GM19372 (cell line): ENCODE measurements around the gene PPA1.
"Not testable (repeated sequence)": the region's sequence is repeated elsewhere in the genome, so short reads cannot be mapped to it uniquely, and the experiment has no call there.

Experiments
- ATAC-seq: cut with Tn5 transposase; IDR thresholded peaks from one replicate; pipeline ENCODE4 v1.9.1; 2021; ENCODE audit warnings: mild to moderate bottlenecking, low read depth, moderate library complexity; ENCODE audit not compliant: unreplicated experiment

Gene PPA1

DNA sequence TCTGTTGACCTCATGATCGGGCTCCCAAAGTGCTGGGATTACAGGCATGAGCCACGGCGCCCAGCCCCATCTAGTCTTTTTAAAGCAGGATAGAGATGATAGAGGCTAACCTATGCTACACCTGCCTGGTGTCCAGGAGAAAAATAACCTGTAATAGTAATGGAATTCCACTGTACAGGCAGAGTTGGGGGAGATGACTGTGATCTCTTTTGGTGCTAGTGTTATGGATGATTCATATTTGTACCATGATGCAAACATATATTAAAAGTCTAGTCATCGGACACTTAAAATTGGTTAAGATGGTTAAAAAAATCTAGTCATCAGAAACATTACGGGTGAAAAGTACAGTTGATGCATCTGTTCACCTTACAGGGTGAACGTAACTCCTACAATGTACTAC, 56.8 kb downstream of the PPA1 start:
- no peak for ATAC-seq

DNA sequence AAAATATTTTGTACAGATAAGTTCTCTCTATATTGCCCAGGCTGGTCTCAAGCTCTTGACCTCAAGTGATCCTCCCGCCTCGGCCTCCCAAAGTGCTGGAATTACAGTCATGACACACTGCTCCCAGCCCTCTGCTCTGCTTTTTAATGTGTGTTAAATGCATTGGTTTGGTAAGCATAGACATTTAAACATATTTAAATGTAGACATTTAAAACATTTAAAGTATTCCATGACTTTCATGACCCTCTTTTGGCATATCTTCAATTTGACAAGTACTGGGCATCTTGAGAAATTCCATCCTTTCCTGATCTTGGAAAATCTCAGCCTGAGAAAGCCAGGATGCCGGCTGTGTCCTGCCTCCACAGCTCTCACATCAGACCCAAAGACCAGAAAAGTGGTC, 57.7 kb downstream of the PPA1 start:
- no peak for ATAC-seq

DNA sequence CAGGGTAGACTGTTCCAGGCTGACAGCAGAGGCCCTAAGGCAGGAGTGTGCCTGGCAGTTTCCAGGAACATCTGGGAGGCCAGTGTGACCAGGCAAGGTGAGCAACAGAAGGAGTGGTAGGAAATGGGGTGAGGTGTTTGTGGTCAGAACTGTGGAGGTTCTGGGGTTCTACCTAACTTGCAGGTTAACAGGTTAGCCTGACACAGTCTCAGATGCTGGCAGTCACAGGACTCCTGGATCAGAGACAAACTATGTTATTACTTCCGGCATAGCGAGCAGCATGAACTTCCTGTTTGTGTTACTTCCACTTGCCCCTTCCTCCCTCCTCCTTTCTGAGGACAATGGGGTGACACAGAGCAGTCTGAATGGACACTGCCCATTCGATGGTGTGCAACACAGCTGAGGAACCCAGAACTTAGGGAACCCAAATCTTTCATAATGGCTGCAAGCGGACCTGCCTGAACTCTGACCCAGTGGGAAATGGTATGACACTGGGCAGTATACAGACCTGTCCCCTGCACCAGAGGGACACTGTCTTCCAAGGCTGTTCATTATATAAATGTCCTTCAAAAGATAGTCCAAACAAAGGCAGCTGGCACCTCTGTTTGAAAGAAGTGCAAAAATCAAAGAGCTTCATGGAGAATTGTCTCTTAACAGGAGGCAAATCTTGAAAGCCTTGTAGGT, 59.0 kb downstream of the PPA1 start:
- no peak for ATAC-seq

DNA sequence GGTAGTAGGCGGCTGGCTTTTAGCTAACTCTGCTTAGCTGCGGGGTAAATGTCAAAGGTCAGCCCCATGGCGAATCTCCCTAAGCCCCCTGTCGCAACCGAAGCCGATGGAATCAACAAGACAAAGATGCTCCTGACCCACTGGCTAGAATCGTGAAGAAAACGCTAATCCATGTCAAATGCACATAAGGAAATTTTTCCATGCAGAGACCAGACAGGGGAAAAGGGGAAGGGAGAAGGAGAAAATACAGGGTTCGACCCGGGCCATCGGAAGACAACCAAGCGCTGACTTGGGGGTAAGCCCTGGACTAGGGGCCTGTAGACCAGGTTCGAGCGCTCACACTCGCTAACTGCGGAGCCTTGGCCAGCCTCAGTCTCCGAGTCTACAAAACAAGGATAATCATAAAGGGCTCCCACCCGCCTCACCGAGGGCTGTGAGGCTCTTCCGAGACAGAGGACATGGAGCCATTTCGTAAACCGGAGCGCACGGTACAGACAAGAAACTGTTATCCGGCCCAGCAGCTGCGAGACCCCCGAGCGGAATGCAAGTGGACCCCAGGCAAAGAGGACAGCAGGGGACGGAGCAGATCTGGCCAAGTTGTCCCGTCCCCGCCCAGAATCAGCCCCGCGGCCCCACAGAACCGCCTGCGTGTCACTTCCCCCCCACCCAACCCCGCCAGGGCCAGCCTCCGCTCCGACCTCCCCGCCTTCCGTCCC, 63.4 kb downstream of the PPA1 start:
- no peak for ATAC-seq

DNA sequence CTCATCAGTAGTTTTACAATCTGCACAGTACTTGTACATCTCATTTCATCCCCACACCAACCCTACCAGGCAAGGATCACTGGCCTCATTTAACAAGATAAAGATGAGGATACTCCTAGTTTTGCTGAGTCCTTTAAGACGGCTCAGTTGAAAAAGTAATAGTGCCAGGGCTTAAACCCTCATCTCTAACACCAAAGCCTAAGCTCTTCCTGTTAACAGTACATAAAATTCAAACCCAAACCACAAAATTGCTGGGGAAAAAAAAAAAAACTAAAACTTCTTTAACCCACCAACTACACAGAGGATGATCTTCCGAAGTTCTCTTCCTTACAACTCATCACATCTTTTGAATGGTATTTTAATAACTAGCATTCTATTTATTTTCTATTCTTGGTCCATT, 64.2 kb downstream of the PPA1 start:
- no peak for ATAC-seq

DNA sequence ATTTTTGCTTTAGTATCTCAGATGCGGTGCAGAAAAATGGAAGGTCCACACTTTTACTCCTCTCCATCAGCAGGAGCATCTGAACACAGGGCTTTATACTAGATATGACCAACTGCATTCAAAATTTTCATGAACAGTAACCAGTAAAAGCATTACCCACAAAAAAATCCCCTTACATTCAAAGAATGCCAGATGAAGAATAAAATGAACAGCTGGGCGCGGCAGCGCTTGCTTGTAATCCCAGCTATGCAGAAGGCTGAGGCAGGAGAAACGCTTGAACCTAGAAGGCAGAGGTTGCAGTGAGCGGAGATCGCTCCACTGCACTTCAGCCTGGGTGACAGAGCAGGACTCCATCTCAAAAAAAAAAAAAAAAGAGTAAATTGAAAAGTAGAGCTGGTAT, 66.0 kb downstream of the PPA1 start:
- ATAC-seq = no peak

DNA sequence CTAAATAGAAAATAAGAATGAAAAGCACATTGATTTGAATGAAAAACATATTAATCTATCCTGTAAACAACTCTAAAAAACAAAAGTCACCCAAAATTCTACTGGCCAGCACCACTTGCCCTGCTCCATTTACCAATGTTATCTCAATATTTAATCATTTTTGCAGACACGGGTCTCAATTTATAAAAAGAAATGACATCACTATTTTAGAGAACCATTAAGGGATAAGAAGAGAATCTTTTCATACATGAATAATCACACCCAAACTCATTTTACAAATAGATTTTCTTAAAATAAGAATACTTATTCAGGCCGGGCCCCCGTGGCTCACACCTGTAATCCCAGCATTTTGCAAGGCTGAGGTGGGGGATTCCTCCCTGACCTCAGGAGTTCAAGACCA, 66.8 kb downstream of the PPA1 start:
- no peak for ATAC-seq

DNA sequence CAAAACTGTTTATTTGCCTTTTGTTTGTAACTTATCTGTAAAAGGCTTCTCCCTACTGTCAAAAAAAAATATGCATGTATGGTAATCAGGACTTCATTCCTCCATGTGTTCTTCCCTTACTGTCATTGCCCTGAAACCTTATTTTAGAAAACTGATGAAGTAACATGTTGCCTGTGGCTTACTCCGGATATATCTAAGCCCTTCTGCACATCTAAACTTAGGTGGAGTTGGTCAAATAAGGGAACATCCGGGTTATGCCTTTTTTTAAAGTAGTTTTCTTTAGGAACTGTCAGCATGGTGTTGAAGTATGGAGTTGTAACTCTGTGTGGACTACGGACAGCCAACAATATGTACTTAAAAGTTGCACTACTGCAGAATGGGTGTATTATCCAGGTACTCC, 69.1 kb downstream of the PPA1 start:
- no peak for ATAC-seq

DNA sequence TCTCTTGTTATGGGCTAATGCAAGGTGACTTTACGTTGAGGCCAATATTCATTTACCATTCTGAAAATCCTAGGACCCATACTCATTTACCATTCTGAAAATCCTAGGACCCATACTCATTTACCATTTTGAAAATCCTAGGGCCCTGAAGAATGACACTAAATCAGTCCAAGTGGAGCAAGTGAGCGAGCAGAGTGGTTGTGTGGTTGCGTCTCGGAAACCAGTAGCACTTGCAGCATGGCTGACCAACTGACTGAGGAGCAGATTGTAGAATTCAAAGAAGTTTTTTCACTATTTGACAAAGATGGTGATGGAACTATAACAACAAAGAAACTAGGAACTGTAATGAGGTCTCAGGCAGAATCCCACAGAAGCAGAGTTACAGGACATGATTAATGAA, 69.8 kb downstream of the PPA1 start:
- no peak for ATAC-seq

DNA sequence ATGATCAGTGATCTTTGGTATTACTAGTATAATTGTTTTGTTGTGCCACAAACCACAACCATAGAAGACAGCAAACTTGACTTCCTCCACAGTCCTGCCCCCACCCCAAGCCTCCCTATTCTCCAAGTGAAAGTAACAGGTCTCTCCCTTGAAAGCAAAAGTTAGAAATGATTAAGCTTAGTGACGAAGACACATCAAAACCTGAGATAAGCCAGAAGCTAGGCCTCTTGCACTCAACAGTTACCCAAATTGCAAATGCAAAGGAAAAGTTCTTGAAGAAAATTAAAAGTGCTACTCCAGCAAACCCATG, 70.4 kb downstream of the PPA1 start:
- ATAC-seq = no peak

DNA sequence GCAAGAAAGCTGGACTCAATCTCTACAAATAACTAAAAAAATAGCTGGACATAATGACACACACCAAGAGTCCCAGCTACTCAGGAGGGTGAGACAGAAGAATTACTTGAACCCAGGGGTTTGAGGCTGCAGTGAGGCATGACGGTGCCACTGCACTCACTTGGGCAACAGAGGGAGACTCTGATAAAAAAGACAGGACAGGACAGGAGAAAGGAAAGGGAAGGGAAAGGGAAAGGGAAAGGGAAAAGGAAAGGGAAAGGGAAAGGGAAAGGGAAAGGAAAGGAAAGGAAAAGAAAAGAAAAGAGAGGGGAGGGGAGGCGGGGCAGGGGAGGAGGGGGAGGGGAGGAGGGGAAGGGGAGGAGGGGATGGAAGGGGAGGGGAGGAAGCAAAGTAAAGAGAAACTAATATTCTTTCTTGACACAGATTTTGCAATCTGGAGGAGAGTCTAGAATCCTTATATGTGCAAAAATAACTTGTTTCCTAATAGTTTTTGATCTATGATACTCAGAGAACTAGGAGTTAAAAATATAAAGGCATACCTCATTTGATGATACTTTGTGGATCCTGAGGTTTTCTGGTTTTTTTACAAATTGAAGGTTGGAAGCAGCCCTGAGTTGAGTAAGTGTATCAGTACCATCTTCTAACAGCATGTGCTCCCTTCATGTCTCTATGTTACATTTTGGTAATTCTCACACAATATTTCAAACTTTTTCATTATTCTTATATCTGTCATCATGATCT, 70.9 kb downstream of the PPA1 start:
- no peak for ATAC-seq

DNA sequence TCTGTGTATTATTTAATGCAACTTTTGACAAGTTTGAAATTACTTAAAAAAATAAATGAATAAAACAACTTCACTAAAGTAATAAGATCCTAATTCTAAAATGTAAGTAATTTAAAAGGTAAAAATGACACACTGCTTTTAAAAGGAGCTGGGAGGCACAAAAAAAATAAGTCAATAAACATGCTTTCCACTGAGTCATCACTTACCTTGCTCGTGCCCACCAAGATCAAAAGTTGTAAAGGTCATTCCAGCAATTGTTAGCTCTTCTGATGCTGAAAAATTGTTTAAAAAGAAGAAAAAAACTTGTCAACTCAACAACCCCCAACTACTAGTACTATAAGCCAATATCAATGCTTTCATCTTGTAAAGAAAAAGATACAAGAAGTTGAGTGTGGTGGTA, 72.4 kb downstream of the PPA1 start:
- no peak for ATAC-seq

DNA sequence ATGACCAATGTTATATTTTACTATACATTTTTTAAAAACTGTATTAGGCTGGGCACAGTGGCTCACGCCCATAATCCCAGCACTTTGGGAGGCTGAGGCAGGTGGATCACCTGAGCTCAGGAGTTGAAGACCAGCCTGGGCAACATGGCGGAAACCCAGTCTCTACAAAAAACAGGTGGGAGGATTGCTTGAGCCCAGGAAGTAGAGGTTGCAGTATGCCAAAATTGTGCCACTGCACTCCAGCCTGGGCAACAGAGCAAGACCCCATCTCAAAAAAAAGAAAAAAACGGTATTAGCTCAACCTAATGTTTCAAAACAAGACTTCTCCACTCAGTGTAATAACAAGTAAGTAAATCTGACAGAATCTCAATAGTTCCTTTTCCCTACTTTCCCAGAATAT, 73.9 kb downstream of the PPA1 start:
- ATAC-seq = not testable (repeated sequence)

DNA sequence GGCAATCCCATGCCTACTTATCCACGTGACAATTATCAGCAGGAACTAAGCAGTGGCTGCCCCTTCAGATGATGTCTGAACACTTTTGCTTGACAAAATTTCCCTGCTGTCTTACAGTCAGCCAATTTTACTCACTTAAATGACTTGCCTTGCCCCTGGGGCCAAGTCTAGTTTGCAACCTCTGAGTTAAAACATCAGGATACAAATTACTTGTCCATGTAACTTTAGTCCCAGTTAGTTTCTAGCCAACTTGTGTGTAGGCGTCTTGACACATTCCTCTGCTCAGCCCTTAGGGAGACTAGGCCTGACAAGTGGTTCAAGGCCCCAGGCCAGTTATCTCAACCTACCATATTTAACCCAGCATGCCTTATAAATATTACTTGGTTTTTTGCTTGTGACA, 75.1 kb downstream of the PPA1 start:
- no peak for ATAC-seq

DNA sequence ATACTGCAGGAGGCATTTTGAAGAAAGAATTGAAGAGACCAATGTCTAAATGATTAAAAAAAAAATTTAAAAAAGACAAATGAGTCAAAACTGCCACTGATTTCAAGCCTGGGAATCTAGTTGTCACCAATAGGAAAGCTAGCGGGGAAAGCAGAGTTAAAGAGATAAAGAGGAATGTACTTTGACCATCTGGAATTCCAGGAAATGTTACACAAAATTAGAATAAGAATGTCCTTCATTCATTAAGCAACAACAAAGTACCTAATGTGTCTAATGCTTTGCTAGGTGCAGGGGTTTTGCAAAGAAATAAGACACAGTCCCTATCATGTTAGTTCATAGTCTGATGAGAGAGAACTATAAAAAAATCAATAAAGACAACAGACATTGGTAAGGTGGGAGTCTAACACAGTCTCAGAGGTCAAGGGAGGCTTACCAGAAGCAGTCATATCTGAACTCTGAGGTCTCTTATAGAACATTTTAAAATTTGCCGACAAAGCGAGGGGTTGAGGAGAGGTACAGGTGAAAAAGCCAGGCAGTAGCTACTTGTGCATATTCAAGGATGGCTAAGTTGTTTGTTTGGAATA, 77.9 kb downstream of the PPA1 start:
- no peak for ATAC-seq
